GM19351 (cell line): ENCODE results near the gene HEXIM1.

Source experiments
- ATAC-seq: cut with Tn5 transposase; IDR thresholded peaks from one replicate; pipeline ENCODE4 v1.9.1; 2021; ENCODE audit warnings: mild to moderate bottlenecking, moderate library complexity; ENCODE audit not compliant: unreplicated experiment

HEXIM1 gene, protein sequence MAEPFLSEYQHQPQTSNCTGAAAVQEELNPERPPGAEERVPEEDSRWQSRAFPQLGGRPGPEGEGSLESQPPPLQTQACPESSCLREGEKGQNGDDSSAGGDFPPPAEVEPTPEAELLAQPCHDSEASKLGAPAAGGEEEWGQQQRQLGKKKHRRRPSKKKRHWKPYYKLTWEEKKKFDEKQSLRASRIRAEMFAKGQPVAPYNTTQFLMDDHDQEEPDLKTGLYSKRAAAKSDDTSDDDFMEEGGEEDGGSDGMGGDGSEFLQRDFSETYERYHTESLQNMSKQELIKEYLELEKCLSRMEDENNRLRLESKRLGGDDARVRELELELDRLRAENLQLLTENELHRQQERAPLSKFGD

DNA sequence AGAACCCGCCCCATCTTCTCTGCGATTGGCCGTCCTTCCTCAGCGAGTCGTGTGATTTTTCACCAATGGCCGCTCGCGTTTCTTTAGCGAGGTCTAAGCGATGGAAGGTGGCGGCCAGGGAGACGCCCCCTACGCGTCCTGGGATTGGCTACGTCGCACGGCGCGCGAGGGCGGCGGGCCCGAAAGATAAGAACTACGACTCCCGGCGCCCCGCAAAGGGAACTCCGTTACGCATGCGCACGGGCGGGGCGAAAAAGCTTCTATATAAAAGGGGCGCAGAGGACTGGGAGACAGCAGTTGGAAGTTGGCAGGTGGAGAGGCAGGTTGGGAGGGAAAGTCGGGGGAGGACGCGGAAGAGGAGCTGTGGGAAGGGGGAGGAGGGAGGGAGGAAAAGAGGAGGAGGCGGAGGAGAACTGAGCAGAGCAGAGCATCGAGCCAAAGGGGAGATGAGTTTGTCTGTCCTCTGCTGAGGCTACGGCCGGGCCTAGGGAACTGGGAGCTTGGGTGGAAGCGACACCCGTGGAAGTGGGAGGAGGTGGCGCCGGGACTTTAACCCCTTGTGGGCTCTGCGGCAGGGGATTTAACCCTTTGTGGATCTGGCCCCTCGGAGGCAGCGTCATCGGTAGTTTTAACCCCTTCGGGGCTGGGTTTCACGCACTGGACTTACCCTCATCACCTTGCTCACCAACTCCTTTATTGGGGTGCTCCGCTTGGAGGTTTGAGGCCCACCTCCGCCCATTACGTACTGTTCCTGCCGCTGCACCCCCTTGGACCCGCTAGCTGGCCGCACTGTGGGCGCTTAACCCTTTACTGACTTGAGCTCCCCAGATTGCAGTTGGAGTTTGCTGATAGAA is at the start of gene HEXIM1:
Gene HEXIM1 (plus strand): TSS at position 293 of the 854 bp plus-strand sequence. CDS start 716 bp downstream, outside the sequence.
- ATAC-seq = peak; percentile 59

DNA sequence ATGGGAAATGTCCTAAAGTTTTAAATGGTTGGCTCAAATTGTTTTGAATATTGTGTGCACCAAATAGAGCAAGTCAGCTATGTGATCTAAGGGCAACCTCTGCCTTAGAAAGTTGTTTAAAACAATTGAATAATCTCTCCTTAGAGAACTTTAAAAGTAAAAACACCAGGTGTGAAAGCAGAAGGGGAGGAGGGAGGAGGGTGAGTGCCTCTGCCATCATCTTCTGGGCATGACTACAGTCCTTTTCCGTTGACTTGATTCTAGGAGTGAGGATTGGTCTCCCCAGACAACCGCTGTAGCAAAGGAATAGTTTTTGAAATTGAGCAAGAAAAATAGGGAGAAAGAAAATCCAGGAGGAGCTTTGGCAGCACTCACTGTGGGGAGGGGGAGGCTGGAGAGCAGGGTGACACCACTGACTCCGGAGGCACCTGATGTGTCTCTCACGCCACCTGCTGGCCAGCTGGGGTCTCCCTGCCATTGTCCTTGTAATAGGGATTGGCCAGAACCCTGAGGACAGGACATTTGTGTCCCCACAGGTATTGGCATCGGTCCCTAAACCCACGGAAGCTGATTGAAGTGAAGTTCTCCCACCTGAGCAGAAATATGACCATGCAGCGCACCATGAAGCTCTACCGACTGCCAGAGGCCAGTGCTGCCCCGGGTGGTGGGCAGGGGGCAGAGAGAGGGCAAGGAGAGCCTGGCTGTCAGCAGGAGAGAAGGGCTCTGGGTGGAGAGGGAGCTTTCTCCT is 49.2 kb upstream of the HEXIM1 start:
- no peak for ATAC-seq

DNA sequence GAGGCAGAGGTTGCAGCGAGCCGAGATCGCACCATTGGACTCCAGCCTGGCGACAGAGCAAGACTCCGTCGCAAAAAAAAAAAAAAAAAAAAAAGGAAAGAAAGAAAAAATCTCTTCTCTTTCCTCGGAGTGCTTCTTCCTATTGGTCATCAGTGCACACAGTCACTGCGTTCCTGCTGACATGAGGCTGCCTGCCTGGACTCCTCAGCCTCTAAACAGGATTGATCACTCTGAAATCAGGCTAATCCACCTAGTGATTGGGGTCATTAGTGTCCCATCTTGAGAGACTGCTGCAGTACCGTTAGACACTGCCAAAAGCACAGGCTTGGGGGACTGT is 46.8 kb upstream of the HEXIM1 start:
- ATAC-seq = no peak

DNA sequence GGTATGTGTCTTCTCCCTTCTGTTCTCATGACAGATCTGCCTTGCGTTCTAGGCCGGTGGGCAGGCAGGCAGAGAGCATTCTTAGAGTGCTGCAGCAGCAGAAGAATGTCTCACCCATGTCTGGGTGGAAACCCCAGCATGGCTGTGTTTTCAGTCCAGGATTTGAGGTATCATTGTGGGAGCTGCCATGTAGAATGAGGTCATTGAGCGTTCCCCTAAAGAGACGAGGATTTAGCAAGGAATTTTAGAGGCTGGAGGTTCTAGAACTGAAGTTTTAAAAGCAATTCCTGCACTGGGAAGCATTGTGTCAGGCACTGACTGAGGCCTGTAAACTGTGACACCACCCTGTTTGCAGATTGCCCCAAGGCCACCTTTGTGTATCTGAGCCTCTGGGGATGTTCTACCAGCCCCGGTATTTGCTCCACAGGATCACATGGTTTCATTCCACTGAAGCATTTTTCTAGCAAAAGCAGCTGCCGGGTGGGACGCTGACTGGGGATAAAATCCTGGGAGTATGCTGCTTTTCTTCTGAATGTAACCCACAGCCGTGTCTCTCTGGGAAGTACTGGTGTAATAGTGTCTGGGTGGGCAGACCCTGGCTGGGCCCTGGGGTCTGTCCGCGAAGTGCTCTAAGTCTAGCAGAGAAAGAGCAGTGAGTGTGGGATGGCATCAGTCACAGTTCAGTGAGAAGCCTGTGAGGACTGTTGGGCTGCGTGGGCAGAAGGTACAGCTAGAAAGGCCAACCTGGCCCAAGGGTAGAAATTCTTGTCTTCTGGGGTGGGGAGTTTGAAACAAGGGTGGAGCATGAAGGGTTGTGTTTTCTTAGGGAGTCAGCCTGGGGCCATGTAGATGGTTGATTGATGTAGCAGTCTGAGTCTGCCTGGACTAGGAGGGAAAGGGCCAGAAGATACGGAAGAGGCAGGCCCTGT is 46.1 kb upstream of the HEXIM1 start:
- no peak for ATAC-seq

DNA sequence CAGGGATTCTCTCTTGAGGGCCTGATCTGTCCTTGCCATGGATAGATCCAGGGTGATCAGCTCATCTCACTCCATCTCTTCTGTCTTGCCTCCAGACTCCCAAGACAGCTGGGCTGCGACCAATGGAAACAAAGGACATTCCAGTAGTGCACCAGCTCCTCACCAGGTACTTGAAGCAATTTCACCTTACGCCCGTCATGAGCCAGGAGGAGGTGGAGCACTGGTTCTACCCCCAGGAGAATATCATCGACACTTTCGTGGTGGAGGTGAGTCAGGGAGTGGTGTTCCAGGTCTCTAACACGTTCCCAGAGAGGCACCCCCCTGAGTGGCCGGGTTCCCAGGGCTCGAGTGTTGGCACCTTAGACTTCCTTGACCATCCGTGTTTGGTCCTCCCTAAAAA is 45.4 kb upstream of the HEXIM1 start:
- no peak for ATAC-seq

DNA sequence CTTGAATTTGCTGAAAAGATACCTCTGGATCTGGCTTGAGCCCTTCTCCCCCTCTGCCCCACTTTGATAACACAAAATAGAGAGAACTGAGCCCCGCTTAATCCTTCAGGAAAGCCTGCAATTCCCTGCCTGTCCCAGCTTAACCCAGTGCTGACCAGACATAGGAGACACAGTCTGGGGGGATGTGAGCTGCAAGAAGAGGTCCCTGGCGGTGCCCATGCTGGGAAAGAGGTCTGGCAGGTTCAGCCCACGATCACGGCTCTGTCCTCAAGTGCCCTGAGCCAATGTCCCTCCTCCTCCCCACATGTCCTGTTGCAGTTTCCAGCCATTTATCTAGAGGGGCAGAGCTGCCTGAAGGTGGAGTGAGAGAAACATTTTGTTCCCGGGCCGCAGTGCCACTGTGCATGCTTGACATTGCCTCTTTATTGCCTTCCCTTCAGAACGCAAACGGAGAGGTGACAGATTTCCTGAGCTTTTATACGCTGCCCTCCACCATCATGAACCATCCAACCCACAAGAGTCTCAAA is 44.9 kb upstream of the HEXIM1 start:
- ATAC-seq = no peak

DNA sequence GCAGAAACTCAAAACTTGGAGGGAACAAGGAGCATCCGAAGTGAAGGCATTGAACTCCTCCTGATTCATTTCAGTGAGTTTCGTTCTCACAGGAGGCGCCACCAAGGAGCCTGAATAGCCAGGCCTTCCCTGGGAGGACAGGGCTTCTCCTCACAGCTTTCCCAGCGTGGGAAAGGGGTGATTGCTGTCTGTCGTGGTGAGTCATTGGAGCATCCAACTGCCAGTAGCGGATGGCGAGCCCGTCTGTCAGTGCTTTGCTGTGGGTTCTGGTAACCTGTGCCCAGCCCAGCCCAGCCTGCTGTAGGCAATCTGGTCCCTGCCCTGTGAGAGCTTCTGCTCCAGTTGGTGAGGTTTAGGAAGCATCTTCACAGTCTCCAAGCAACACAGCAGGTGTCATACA is 44.2 kb upstream of the HEXIM1 start:
- no peak for ATAC-seq

DNA sequence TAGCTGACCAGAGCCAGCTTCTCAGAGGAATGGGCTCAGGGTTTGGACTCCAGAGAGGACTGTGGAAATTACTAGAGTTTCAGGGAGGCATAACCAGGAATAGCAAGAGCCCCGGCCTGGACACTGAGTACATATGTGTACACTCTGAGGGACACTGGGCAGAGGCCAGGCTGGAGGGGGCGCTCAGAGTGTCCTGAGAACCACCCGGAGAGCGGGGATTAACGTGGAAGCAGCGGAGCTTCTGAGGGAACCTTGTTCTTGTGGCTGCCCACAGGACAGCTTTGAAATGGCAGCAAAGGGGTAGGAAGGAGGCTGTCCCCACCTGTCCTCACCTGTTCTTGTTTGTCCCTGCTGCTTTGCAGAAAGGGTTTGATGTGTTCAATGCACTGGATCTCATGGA is 43.8 kb upstream of the HEXIM1 start:
- no peak for ATAC-seq

DNA sequence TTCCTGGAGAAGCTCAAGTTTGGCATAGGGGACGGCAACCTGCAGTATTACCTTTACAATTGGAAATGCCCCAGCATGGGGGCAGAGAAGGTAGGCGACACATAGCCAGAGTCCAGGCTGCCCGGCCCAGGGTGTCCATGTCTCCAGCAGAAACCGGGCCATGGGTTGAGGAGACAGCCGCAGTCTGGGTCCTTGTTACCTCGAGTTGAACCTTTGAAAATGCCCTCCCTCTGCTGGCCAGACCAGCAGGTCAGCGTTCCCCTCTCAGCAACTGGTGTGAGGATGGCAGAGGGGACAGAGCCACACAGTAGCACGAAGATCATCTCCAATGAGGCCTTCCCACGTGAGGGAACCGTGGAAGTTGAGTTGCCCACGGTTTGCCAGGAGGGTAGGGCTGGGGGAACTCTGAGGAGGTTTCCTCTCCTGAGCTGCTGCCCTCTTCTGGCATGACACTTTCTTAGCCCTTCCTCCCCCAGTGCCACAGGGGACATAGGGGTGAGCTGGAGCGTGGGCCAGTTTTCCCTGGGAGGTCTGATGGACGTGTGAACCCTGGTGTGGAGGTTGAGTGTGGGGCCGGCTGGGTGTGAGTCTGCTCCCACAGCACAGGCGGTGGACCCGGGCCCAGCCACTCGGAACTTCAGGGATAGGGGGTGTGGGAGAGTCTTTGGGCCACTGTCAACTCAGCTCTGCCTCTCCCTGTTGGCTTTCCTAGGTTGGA is 43.2 kb upstream of the HEXIM1 start:
- ATAC-seq = no peak

DNA sequence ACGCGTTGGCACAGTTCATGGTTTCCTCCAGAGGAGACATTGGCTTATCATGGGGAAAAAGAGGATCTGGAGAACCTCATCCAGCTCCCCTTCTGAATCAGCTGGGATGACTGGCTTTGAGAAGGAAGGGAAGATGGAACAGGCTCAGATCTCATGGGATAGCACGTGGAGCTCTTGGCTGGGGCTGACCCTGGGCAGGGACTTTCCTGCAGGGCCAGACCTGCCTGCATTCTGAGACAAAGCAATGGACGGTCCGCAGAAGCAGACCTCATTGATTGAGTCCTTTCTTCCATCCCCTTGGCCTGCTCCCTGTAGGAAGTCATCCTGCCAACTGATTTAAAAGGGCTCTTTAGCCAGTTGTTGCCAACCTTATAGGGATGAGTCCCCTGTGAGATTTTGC is 42.2 kb upstream of the HEXIM1 start:
- ATAC-seq = no peak

DNA sequence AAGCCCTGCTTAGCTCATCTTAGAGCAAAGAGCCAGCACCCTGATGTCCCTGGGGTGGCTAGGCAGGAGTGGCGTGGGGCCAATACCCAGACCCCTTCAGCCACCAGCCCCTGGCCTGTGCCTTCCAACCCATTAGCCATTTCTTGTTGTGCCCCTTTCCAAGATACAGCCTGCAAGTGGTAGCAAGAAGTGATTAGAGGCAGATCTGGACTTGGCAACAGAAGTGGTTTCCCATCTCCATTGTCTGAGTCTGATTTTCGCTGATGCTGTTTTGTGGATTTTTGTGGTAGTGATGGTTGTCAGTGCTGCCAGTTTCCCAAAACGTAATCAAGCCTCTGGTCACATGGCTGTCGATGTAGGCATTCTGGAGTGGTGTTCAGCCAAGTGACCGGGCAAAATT is 41.7 kb upstream of the HEXIM1 start:
- no peak for ATAC-seq

DNA sequence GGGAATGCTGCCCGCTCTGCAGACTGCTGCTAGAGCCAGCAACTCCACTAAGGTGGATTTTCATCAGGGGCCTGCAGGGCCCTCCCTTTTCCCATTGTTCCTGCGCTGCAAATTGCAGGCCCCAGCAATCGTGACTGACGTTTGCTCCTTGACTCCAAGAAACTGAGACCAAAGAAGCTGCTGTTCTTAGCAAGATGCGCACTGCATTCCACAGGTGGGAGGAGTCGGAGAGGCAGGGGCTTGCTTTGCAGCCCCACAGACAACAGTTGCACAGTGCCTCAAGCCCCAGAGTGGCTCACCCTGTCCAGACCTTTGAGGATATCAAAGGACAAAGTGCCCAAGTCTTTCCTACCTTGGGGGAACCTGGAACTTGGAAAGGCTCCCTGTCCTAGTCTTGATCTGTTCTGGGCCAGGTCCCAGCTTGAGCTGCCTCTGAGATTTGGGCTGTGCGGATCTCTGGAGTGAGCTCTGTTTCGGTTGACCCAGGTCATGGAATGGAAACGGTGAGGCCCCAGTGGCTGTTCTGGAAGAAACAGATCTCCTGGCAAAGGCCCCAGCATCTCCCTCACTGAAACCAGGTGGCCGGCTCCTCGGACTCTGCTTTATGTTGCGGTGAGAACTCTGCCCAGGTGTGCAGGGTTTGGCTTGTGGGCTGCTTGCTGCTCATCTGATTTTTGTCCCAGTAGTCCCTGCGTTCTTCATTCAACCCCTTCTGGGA is 40.8 kb upstream of the HEXIM1 start:
- no peak for ATAC-seq

DNA sequence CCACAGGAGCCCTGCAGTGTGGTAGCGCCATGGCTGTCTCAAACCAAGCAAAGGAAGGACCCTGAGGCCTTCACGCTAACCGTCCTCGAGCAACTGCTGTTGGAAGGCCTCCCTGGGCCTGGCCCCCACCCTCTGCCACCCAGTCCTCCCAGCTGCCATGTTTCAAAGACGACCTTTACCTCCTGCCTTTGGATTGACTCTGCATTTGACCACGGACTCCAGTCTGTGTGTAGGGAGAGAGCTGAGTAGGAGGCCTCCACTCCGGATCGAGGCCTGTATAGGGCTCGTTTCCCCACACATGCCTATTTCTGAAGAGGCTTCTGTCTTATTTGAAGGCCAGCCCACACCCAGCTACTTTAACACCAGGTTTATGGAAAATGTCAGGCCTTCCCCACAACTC is 40.2 kb upstream of the HEXIM1 start:
- no peak for ATAC-seq

DNA sequence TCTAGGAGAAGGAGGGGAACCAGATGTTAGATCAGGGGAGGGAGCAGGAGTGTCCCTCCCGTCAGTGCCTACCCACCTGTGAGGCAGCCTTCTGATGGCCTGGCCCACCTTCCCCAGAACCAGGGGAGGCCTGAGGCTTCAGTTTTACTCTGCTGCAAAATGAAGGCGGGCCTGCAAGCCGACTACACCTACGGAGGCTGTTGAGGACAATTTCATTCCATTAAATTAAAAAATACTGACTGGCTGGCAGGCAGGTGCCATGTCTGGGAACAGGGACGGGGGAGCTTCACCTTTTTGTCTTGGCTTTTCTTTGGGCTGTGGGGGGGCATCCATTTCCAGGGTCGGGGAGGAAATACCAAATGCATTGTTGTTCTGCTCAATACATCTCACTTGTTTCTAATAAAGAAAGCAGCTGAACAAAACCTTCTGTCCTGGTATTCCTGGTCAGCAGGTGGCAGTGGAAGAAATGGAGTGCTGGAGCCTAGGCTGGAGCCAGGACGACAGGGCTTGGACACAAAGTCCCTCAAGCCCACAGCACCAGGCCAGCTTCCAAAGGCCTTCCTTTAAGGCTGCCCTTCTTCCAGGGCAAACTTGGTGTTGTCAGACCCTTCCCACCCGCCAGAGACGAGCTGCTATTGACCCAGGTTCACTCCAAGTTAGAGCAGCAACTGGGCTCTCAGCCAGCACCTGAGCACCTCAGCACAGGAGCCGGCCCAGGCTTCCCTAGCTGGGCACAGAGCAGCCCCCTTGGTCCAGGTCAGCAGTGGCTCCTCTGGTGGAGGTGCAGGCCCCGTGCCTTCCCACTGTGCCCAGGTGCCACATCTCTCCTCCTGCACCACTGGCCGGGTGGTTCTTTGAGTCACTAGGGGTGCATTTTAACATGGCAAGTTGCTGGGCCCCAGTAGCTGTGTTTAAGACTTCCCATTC is 39.4 kb upstream of the HEXIM1 start:
- no peak for ATAC-seq

DNA sequence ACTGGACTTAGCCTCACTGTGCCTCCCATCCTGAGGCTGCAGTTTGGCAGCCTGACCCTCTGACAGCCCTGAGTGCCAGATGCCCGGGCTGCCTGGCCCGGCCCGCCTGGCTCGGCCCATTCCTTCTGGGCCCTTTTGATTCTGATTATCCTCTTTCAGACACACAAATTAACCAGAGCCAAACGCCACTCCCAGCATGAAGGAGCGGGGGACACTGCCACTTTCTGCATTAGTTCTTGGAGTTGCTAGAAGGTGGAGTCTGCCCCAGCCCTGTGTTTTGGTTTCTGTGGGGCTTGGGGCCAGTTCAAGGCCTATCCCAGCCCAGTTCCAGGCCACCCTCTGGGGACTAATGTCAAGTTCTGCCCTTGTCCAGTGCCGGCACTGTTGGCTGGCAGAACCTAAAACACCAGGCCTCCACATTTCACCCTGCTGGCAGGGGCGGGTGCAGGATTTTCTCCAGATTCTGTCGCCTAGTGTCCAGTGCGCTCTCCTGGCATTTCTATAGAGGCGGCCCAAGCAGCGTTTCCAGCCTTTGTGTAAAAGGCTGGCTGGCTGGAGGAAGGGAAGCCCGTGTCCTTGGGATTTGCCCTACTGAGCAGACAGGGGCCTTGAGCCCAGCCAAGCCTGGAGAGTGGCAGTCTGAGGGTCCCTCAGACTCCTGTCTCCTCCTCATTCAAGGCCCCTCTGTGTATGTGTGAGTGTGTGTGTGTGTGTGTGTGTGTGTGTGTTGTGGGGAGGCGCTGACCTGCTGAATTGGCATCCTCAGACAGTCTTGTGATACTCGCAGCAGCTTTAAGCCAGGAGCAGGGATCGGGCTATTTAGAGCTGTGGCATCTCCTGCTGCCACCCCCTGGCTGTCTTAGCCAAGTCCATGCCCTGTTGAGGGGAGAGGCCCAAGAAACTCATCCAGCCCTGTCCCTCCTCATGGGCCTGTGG is 37.3 kb upstream of the HEXIM1 start:
- ATAC-seq = no peak

DNA sequence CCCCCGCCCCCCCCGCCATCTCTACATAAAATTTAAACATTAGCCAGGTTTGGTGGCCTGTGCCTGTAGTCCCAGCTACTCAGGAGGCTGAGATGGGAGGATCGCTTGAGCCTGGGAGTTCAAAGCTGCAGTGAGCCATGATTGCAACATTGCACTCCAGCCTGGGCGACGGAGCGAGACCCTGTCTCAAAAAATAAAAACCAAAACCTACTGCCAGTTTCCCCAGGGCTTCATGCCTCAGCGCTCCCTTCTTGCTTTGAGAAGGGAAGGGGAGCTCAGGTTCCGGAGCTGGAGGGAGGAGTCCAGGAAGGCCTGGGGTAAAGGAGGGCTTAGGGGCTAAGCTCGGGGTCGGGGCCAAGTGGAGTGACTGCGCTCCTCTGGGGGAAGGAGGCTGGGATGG is 36.4 kb upstream of the HEXIM1 start:
- no peak for ATAC-seq
